VCaP (cell line): ENCODE data around the gene KCNAB2.

ENCODE experiments used
- H3K27ac ChIP-seq: fragments of 450-650 bp; 2 replicates; pipeline ENCODE4 v1.5.1; 2017
- CTCF ChIP-seq: fragments of 450-650 bp; conservative IDR thresholded peaks from 2 replicates; pipeline ENCODE4 v1.5.1; 2017; ENCODE audit warnings: mild to moderate bottlenecking, moderate library complexity

KCNAB2 gene

GRCh38 chr1:6105763-6106162 is 60.1 kb downstream of the KCNAB2 start:
- TF ChIP-seq CTCF, result no peak
- H3K27ac ChIP-seq, result no peak overlapping the region

GRCh38 chr1:6106321-6106731 is 60.6 kb downstream of the KCNAB2 start:
- TF ChIP-seq CTCF, result no peak

GRCh38 chr1:6106977-6107376 is 61.3 kb downstream of the KCNAB2 start:
- H3K27ac ChIP-seq, result no peak overlapping the region
- TF ChIP-seq CTCF, result no peak

More at GRCh38 chr1:6106321-6106731, 60.6 kb downstream of the KCNAB2 start:
- no peak overlapping the region for H3K27ac ChIP-seq

GRCh38 chr1:6107409-6108356 is 62.0 kb downstream of the KCNAB2 start:
- H3K27ac ChIP-seq, result no peak overlapping the region
- TF ChIP-seq CTCF, result no peak

- H3K27ac ChIP-seq, result no peak overlapping the region
- TF ChIP-seq CTCF, result no peak
Observed at GRCh38 chr1:6108476-6108875, 62.8 kb downstream of the KCNAB2 start.

GRCh38 chr1:6108937-6109614 is 63.4 kb downstream of the KCNAB2 start:
- no peak overlapping the region for H3K27ac ChIP-seq
- peak; percentile 76 for TF ChIP-seq CTCF

GRCh38 chr1:6109688-6110087 is 64.0 kb downstream of the KCNAB2 start:
- no peak for TF ChIP-seq CTCF
- H3K27ac ChIP-seq, result no peak overlapping the region
